SK-N-SH (cell line): Measurements from ENCODE around the gene BBLN. TPM values are rescaled to one million over a fixed set of nuclear protein-coding genes. Genes with fewer than 3 reads are reported as not detected.

Experiments
- CTCF ChIA-PET: fragments of 300-600, 350-600 bp; formaldehyde crosslinking; extraction: SDS; loops from one replicate; lab custom pipeline; 2021; lab: Yijun Ruan, JAX
- POLR2A ChIA-PET: fragments of 350-600 bp; sonication (Branson Sonifier 250); formaldehyde crosslinking; extraction: SDS; loops from one replicate; lab custom pipeline; 2020; ENCODE audit warnings: antibody characterized with exemption, inconsistent platforms; lab: Yijun Ruan, JAX
- DNase-seq: peaks from one replicate; pipeline ENCODE4 v3.0.0; 2012
- H2AFZ ChIP-seq: fragments of 200-600 bp; sonication (generic); 2 replicates; pipeline ENCODE4 v1.8.1; 2016; ENCODE audit warnings: antibody characterized with exemption, mild to moderate bottlenecking, low read depth
- H3F3A ChIP-seq: fragments of 200-600 bp; sonication (generic); replicated peaks from 2 replicates; pipeline ENCODE3; 2016; ENCODE audit warnings: antibody characterized with exemption, mild to moderate bottlenecking; ENCODE audit not compliant: insufficient read depth
- H3K27ac ChIP-seq, 2 experiments: fragments of 200-500 bp in 1 of 2; fragments of 200-600 bp in 1 of 2; sonication (Bioruptor generic) in 1 of 2; sonication (generic), shearing (Covaris generic) in 1 of 2; 2 replicates each; pipeline versions ENCODE4 v1.5.1 to v1.6.1; 2014 to 2016; ENCODE audit warnings: low read depth in 2 of 2, inconsistent platforms in 1 of 2, low read length in 1 of 2, mild to moderate bottlenecking in 1 of 2, mixed read lengths in 1 of 2
- H3K27me3 ChIP-seq: fragments of 200-600 bp; sonication (generic), shearing (Covaris generic); 2 replicates; pipeline ENCODE4 v1.6.1; 2016; ENCODE audit warnings: mixed run types; ENCODE audit not compliant: insufficient read depth
- H3K36me3 ChIP-seq, 2 experiments: fragments of 200-500 bp in 1 of 2; fragments of 200-600 bp in 1 of 2; sonication (Bioruptor generic) in 1 of 2; sonication (generic) in 1 of 2; replicated peaks in 1 of 2; 2 replicates each; pipeline versions ENCODE3 to v1.5.1; 2014 to 2016; ENCODE audit warnings: low read length in 1 of 2, mild to moderate bottlenecking in 1 of 2; ENCODE audit not compliant: insufficient read depth in 2 of 2, control insufficient read depth in 1 of 2
- H3K4me1 ChIP-seq, 2 experiments: fragments of 200-500 bp in 1 of 2; fragments of 200-600 bp in 1 of 2; sonication (Bioruptor generic) in 1 of 2; sonication (generic), shearing (Covaris generic) in 1 of 2; 2 replicates each; pipeline versions ENCODE4 v1.5.1 to v1.6.1; 2014 to 2016; ENCODE audit warnings: low read depth in 1 of 2, low read length in 1 of 2, mixed run types in 1 of 2; ENCODE audit not compliant: insufficient read depth in 2 of 2, control insufficient read depth in 1 of 2
- H3K4me2 ChIP-seq: fragments of 200-600 bp; sonication (generic), shearing (Covaris generic); 2 replicates; pipeline ENCODE4 v1.6.1; 2017; ENCODE audit warnings: mixed run types
- H3K4me3 ChIP-seq, 2 experiments: fragments of 200-500 bp in 1 of 2; fragments of 200-600 bp in 1 of 2; sonication (Bioruptor generic) in 1 of 2; sonication (generic), shearing (Covaris generic) in 1 of 2; 2 replicates each; pipeline versions ENCODE4 v1.5.1 to v1.8.1; 2014 to 2016; ENCODE audit warnings: low read depth in 2 of 2, inconsistent platforms in 1 of 2, low read length in 1 of 2, mild to moderate bottlenecking in 1 of 2, mixed read lengths in 1 of 2, moderate library complexity in 1 of 2
- H3K79me2 ChIP-seq: fragments of 200-600 bp; sonication (generic); 2 replicates; pipeline ENCODE4 v1.8.1; 2017; ENCODE audit warnings: mild to moderate bottlenecking; ENCODE audit not compliant: insufficient read depth
- H3K9ac ChIP-seq: fragments of 200-600 bp; sonication (generic); 2 replicates; pipeline ENCODE4 v1.6.1; 2017; ENCODE audit warnings: mixed run types
- H3K9me2 ChIP-seq: fragments of 200-600 bp; sonication (generic); 2 replicates; pipeline ENCODE4 v1.6.1; 2017; ENCODE audit warnings: mixed run types
- H3K9me3 ChIP-seq: fragments of 200-600 bp; sonication (generic); 2 replicates; pipeline ENCODE4 v1.6.1; 2017; ENCODE audit warnings: mixed run types, mild to moderate bottlenecking, moderate library complexity
- H4K20me1 ChIP-seq: fragments of 200-600 bp; sonication (generic); 2 replicates; pipeline ENCODE4 v1.6.1; 2017; ENCODE audit warnings: mild to moderate bottlenecking, mixed run types; ENCODE audit not compliant: insufficient read depth
- CHD2 ChIP-seq: fragments of 150-350 bp; IDR thresholded peaks from 2 replicates; pipeline ENCODE4 v1.6.1; 2018; ENCODE audit warnings: low read length; ENCODE audit not compliant: partially characterized antibody
- FOSL2 ChIP-seq: IDR thresholded peaks from 2 replicates; pipeline ENCODE4 v1.4.0; 2012; ENCODE audit warnings: low read depth, mild to moderate bottlenecking, moderate library complexity, borderline replicate concordance
- FOXJ3 ChIP-seq: sonication (generic); formaldehyde crosslinking; IDR thresholded peaks from 2 replicates; pipeline ENCODE4 v1.5.1; 2020; ENCODE audit warnings: mild to moderate bottlenecking, missing genetic modification reagents
- FOXM1 ChIP-seq: IDR thresholded peaks from 2 replicates; pipeline ENCODE4 v1.4.0; 2012; ENCODE audit warnings: low read depth, mild to moderate bottlenecking
- GABPA ChIP-seq: IDR thresholded peaks from 2 replicates; pipeline ENCODE4 v1.4.0; 2012; ENCODE audit warnings: low read depth, mild to moderate bottlenecking
- JUND ChIP-seq: IDR thresholded peaks from 2 replicates; pipeline ENCODE4 v1.4.0; 2012
- MAX ChIP-seq: IDR thresholded peaks from 2 replicates; pipeline ENCODE4 v1.4.0; 2012; ENCODE audit warnings: low read depth
- RAD21 ChIP-seq: IDR thresholded peaks from 2 replicates; pipeline ENCODE4 v1.6.1; 2012; ENCODE audit warnings: mild to moderate bottlenecking, low read length
- RCOR1 ChIP-seq: fragments of 150-350 bp; IDR thresholded peaks from 2 replicates; pipeline ENCODE4 v1.6.1; 2017; ENCODE audit warnings: antibody characterized with exemption, low read length
- RFX5 ChIP-seq: IDR thresholded peaks from 2 replicates; pipeline ENCODE4 v1.6.1; 2012; ENCODE audit warnings: mild to moderate bottlenecking, improper control_type of control experiment, low read length
- RXRA ChIP-seq: IDR thresholded peaks from 2 replicates; pipeline ENCODE4 v1.4.0; 2012; ENCODE audit warnings: low read depth, mild to moderate bottlenecking, borderline replicate concordance
- SMC3 ChIP-seq: IDR thresholded peaks from 2 replicates; pipeline ENCODE4 v1.6.1; 2012; ENCODE audit warnings: low read depth, low read length, improper control_type of control experiment
- TAF1 ChIP-seq: IDR thresholded peaks from 2 replicates; pipeline ENCODE4 v1.6.1; 2012; ENCODE audit warnings: low read depth, mild to moderate bottlenecking, low read length, moderate library complexity, borderline replicate concordance
- TEAD4 ChIP-seq: IDR thresholded peaks from 2 replicates; pipeline ENCODE4 v1.4.0; 2012; ENCODE audit warnings: mild to moderate bottlenecking, borderline replicate concordance; ENCODE audit not compliant: insufficient read depth
- USF2 ChIP-seq: fragments of 150-350 bp; IDR thresholded peaks from 2 replicates; pipeline ENCODE4 v1.6.1; 2017; ENCODE audit warnings: antibody characterized with exemption, low read length, low read depth, borderline replicate concordance
- YY1 ChIP-seq: IDR thresholded peaks from 2 replicates; pipeline ENCODE4 v1.4.0; 2012; ENCODE audit warnings: low read depth, mild to moderate bottlenecking
- ZBTB33 ChIP-seq: IDR thresholded peaks from 2 replicates; pipeline ENCODE4 v1.4.0; 2012; ENCODE audit warnings: low read depth, borderline replicate concordance
- WGBS: methylation state at CpG from one replicate; pipeline ENCODE4 v1.1.6; 2017; ENCODE audit warnings: low lambda C conversion rate; 5-methylcytosine and 5-hydroxymethylcytosine counted together
- polyA plus RNA-seq, 3 experiments: library from polyadenylated mRNA; depleted of rRNA; stranded (reverse); fragments of >200 nt; gene quantifications; 2 replicates each; pipeline ENCODE4 v1.2.3, GENCODE V29; 2012
- TF ChIP-seq, protein P1 (sequence below): fragments of 200-600 bp; sonication (generic); IDR thresholded peaks from 2 replicates; pipeline ENCODE4 v1.6.1; 2017; ENCODE audit warnings: antibody characterized with exemption, mild to moderate bottlenecking, moderate library complexity

The BBLN gene
- polyA plus RNA-seq, 1 of the 3 experiments (the other 2 are of a cell fraction): 109 TPM

GRCh38 chr9:128206484-128206883, 46.4 kb downstream of the BBLN start:
- Histone ChIP-seq H3K27ac (no peak overlapping the region), H3F3A (peaks cover 13% of the 10 kb centered on the region), H3K79me2 (peaks cover 24% of the 10 kb centered on the region), H2AFZ (no peak overlapping the region), H3K9ac (no peak overlapping the region), H3K4me2 (no peak overlapping the region), H3K4me1 (peaks cover 0 to 20% of the 10 kb centered on the region in 2 experiments; a peak in 1 of 4 replicates), H4K20me1 (no peaks in the 10 kb centered on the region), H3K36me3 (peaks cover 0 to 3% of the 10 kb centered on the region in 2 experiments), H3K4me3 (no peak overlapping the region), H3K27me3 (no peaks in the 10 kb centered on the region), H3K9me3 (no peaks in the 10 kb centered on the region), H3K9me2 (no peaks in the 10 kb centered on the region)
- TF ChIP-seq TEAD4 (no peak), CHD2 (no peak), YY1 (no peak), FOXJ3 (CRISPR knock-in tag) (no peak), RAD21 (no peak)
- TF ChIP-seq, protein P1, sequence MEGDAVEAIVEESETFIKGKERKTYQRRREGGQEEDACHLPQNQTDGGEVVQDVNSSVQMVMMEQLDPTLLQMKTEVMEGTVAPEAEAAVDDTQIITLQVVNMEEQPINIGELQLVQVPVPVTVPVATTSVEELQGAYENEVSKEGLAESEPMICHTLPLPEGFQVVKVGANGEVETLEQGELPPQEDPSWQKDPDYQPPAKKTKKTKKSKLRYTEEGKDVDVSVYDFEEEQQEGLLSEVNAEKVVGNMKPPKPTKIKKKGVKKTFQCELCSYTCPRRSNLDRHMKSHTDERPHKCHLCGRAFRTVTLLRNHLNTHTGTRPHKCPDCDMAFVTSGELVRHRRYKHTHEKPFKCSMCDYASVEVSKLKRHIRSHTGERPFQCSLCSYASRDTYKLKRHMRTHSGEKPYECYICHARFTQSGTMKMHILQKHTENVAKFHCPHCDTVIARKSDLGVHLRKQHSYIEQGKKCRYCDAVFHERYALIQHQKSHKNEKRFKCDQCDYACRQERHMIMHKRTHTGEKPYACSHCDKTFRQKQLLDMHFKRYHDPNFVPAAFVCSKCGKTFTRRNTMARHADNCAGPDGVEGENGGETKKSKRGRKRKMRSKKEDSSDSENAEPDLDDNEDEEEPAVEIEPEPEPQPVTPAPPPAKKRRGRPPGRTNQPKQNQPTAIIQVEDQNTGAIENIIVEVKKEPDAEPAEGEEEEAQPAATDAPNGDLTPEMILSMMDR: no peak
- ChIA-PET CTCF (interaction anchor here (0.6 to 2.1 kb wide), 5 partner anchors 10 to 213 kb away, joined by 3 to 10 read pairs (median 3); no protein-coding TSS in a partner anchor), POLR2A (no interaction called here)
- whole genome bisulfite sequencing: 90% methylated on average over 3 of the region's 3 CpGs
- DNase-seq: no peak

GRCh38 chr9:128206916-128207910, 47.1 kb downstream of the BBLN start:
- H3K9me3 ChIP-seq: no peaks in the 10 kb centered on the region
- POLR2A ChIA-PET: no interaction called here
- no peak overlapping the region for H3K9ac ChIP-seq
- H3K4me3 ChIP-seq: no peak overlapping the region
- CTCF ChIA-PET: interaction anchor here (0.6 to 2.1 kb wide), 7 partner anchors 10 to 212 kb away, joined by 3 to 10 read pairs (median 3); no protein-coding TSS in a partner anchor
- TF ChIP-seq RCOR1: no peak
- TF ChIP-seq USF2: no peak
- no peak for TF ChIP-seq RXRA
- TF ChIP-seq FOSL2: no peak
- no peak for TF ChIP-seq ZBTB33
- TF ChIP-seq MAX: no peak
- TF ChIP-seq RAD21: no peak
- TF ChIP-seq TAF1: no peak
- no peak for TF ChIP-seq GABPA
- no peak for TF ChIP-seq RFX5
- TF ChIP-seq FOXM1: no peak
- no peak for TF ChIP-seq SMC3
- no peak for TF ChIP-seq JUND
- WGBS: 83% methylated on average over 12 of the region's 15 CpGs
- H3K4me1 ChIP-seq: peaks cover 0 to 20% of the 10 kb centered on the region in 2 experiments; a peak in 1 of 4 replicates
- peaks cover 0 to 3% of the 10 kb centered on the region in 2 experiments for H3K36me3 ChIP-seq
- H3K4me2 ChIP-seq: no peak overlapping the region
- no peaks in the 10 kb centered on the region for H3K27me3 ChIP-seq
- no peak for DNase-seq
- no peaks in the 10 kb centered on the region for H4K20me1 ChIP-seq
- no peak overlapping the region for H3K27ac ChIP-seq
- no peaks in the 10 kb centered on the region for H3K9me2 ChIP-seq
- peaks cover 9% of the 10 kb centered on the region for H3F3A ChIP-seq
- H3K79me2 ChIP-seq: peaks cover 24% of the 10 kb centered on the region
- H2AFZ ChIP-seq: no peak overlapping the region
